Stimulated activated effector memory CD8-positive, alpha-beta T cell treated with anti-CD3 and anti-CD28 coated beads, Interleukin-12 subunit alpha, Interleukin-12 subunit beta, amount 100 ng/mL, for 72 hours (primary cell): ENCODE data around the gene TSKU.
"Not testable (repeated sequence)": the region's sequence is repeated elsewhere in the genome, so short reads cannot be mapped to it uniquely, and the experiment has no call there.

Source experiments
- ATAC-seq: fragments of 150-1000 bp; cut with Tn5 transposase; 2 replicates; pipeline ENCODE4 v1.10.0; 2021
- DNase-seq, 2 donors: peaks; one replicate each; pipeline ENCODE4 v3.0.0; 2021 to 2022; ENCODE audit warnings: low spot score in 2 of 2
- H3K27ac Mint-ChIP-seq: one replicate; pipeline ENCODE4 v1.8.0; 2022; ENCODE audit warnings: mild to moderate bottlenecking, mixed read lengths
- H3K36me3 Mint-ChIP-seq: one replicate; pipeline ENCODE4 v1.8.0; 2022; ENCODE audit warnings: mild to moderate bottlenecking, mixed read lengths
- H3K4me1 Mint-ChIP-seq: one replicate; pipeline ENCODE4 v1.8.0; 2022; ENCODE audit warnings: mixed read lengths
- H3K4me3 Mint-ChIP-seq: one replicate; pipeline ENCODE4 v1.8.0; 2022; ENCODE audit warnings: mild to moderate bottlenecking, mixed read lengths
- H3K9me3 Mint-ChIP-seq: one replicate; pipeline ENCODE4 v1.8.0; 2022; ENCODE audit warnings: mixed read lengths

Gene TSKU

DNA sequence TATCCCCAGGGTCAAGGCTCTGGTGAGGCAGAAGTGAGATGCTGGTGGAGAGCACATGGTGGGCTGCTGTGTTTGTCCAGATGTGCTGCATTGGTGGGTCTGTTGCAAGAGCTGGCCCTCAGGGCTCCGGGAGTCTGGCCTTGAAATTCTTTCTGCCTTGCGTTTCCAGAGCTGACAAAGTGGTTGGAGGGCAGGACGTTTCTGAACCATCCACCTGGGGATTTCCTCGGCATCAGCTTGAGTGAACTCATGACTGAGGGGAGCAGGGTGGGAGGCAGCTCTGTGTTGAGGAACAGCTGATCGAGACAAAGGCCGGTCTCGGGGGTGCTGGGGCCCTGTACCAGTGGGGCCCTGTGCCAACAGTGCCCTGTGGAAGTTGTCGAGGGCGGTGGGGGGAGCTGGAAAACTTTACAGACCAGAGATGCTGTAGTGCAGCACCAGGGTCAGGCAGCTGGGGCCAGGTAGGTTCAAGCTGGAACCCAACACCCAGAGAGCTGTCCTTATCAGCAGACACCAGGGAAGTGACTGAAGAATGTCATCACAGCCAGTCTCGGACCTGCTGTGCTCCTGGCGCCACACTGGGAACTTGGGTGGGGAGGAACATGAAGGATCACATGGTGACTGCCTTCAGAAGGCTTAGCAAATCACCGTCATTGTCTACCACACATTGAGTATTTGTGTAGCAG lies 4.9 kb downstream of the TSKU start:
- no peak for DNase-seq

GRCh38 chr11:76788661-76789442 lies 5.7 kb downstream of the TSKU start:
- DNase-seq (no peak), ATAC-seq (no peak)
- Mint-ChIP-seq H3K36me3 (no peaks in the 10 kb centered on the region), H3K4me1 (peaks cover 30% of the 10 kb centered on the region), H3K27ac (no peak overlapping the region), H3K4me3 (no peak overlapping the region), H3K9me3 (no peaks in the 10 kb centered on the region)

More for the DNA sequence above, 4.9 kb downstream of the TSKU start:
- Mint-ChIP-seq H3K27ac (no peak overlapping the region), H3K36me3 (no peaks in the 10 kb centered on the region), H3K4me1 (peaks cover 31% of the 10 kb centered on the region), H3K4me3 (no peak overlapping the region), H3K9me3 (no peaks in the 10 kb centered on the region)
- ATAC-seq, result no peak

DNA sequence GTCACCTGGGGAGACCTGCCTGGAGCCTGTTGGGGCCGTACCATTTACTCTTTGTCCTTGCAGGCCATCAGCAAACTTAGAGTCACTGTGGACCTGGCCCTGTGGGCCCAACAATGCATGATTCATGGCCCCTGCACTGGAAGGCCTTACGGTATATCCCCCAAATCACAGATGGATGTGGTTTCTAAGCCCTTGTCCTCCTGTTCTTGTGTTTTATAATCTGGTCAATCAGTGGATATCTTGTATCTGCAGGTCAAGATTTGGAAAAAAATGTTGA lies 6.2 kb downstream of the TSKU start:
- Mint-ChIP-seq H3K36me3 (no peaks in the 10 kb centered on the region), H3K9me3 (no peaks in the 10 kb centered on the region), H3K4me1 (peaks cover 30% of the 10 kb centered on the region), H3K4me3 (no peak overlapping the region), H3K27ac (no peak overlapping the region)
- ATAC-seq (no peak), DNase-seq (no peak)

- H3K27ac Mint-ChIP-seq, result no peak overlapping the region
- no peaks in the 10 kb centered on the region for H3K36me3 Mint-ChIP-seq
- no peak for DNase-seq
- no peak overlapping the region for H3K4me3 Mint-ChIP-seq
- H3K9me3 Mint-ChIP-seq, result no peaks in the 10 kb centered on the region
- ATAC-seq, result no peak
- H3K4me1 Mint-ChIP-seq, result peaks cover 22% of the 10 kb centered on the region
Observed at GRCh38 chr11:76790251-76790650, 7.1 kb downstream of the TSKU start.

GRCh38 chr11:76791002-76791770 lies 8.0 kb downstream of the TSKU start:
- not testable (repeated sequence) for H3K36me3 Mint-ChIP-seq, H3K27ac Mint-ChIP-seq, ATAC-seq, H3K9me3 Mint-ChIP-seq, DNase-seq, H3K4me3 Mint-ChIP-seq
- H3K4me1 Mint-ChIP-seq, result peaks cover 18% of the 10 kb centered on the region

- peaks cover 17% of the 10 kb centered on the region for H3K4me1 Mint-ChIP-seq
- DNase-seq (no peak), ATAC-seq (no peak)
- H3K27ac Mint-ChIP-seq, result no peak overlapping the region
- peaks cover 6% of the 10 kb centered on the region for H3K36me3 Mint-ChIP-seq
- H3K4me3 Mint-ChIP-seq, result no peak overlapping the region
- no peaks in the 10 kb centered on the region for H3K9me3 Mint-ChIP-seq
Observed at GRCh38 chr11:76791861-76792260, 8.7 kb downstream of the TSKU start.

- no peaks in the 10 kb centered on the region for H3K9me3 Mint-ChIP-seq
- peaks cover 6% of the 10 kb centered on the region for H3K36me3 Mint-ChIP-seq
Observed at GRCh38 chr11:76792505-76793264, 9.5 kb downstream of the TSKU start.

GRCh38 chr11:76793391-76794291 lies 10.5 kb downstream of the TSKU start:
- Mint-ChIP-seq H3K27ac (no peak overlapping the region), H3K36me3 (peaks cover 14% of the 10 kb centered on the region), H3K4me1 (peaks cover 21% of the 10 kb centered on the region), H3K9me3 (no peaks in the 10 kb centered on the region), H3K4me3 (no peak overlapping the region)
- no peak for DNase-seq
- ATAC-seq, result no peak

More at GRCh38 chr11:76792505-76793264, 9.5 kb downstream of the TSKU start:
- no peak for DNase-seq
- Mint-ChIP-seq H3K4me3 (no peak overlapping the region), H3K4me1 (peaks cover 14% of the 10 kb centered on the region), H3K27ac (no peak overlapping the region)
- no peak for ATAC-seq

GRCh38 chr11:76794371-76795289 lies 11.5 kb downstream of the TSKU start:
- ATAC-seq (no peak), DNase-seq (no peak)
- Mint-ChIP-seq H3K9me3 (no peaks in the 10 kb centered on the region), H3K4me1 (peaks cover 28% of the 10 kb centered on the region), H3K36me3 (peaks cover 16% of the 10 kb centered on the region), H3K27ac (no peak overlapping the region), H3K4me3 (no peak overlapping the region)

DNA sequence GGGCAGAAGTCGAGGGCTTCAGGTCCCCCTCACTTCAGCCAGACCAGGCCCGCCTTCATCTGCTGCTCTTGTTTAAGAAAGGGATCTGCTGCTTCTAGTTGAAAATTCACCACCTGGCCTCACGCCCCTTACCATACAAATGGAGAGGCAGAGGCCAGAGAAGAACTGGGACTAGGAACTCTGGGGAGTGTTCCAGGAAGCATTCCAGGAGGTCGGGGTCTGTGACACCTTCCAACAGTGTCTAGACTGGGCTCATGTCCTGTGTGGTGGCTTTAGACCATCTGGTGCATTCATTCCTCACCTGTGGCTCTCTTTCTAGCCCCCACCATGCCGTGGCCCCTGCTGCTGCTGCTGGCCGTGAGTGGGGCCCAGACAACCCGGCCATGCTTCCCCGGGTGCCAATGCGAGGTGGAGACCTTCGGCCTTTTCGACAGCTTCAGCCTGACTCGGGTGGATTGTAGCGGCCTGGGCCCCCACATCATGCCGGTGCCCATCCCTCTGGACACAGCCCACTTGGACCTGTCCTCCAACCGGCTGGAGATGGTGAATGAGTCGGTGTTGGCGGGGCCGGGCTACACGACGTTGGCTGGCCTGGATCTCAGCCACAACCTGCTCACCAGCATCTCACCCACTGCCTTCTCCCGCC lies 12.3 kb downstream of the TSKU start:
- ATAC-seq (no peak), DNase-seq (no peak)
- Mint-ChIP-seq H3K4me3 (no peak overlapping the region), H3K4me1 (peaks cover 34% of the 10 kb centered on the region), H3K27ac (no peak overlapping the region), H3K9me3 (no peaks in the 10 kb centered on the region), H3K36me3 (peaks cover 22% of the 10 kb centered on the region)

- Mint-ChIP-seq H3K9me3 (no peaks in the 10 kb centered on the region), H3K4me1 (peaks cover 34% of the 10 kb centered on the region), H3K4me3 (no peak overlapping the region), H3K36me3 (peaks cover 22% of the 10 kb centered on the region), H3K27ac (no peak overlapping the region)
- DNase-seq (no peak), ATAC-seq (no peak)
Observed at GRCh38 chr11:76795936-76796441, 12.8 kb downstream of the TSKU start.

DNA sequence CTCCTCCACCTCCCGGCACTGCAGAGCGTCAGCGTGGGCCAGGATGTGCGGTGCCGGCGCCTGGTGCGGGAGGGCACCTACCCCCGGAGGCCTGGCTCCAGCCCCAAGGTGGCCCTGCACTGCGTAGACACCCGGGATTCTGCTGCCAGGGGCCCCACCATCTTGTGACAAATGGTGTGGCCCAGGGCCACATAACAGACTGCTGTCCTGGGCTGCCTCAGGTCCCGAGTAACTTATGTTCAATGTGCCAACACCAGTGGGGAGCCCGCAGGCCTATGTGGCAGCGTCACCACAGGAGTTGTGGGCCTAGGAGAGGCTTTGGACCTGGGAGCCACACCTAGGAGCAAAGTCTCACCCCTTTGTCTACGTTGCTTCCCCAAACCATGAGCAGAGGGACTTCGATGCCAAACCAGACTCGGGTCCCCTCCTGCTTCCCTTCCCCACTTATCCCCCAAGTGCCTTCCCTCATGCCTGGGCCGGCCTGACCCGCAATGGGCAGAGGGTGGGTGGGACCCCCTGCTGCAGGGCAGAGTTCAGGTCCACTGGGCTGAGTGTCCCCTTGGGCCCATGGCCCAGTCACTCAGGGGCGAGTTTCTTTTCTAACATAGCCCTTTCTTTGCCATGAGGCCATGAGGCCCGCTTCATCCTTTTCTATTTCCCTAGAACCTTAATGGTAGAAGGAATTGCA lies 13.5 kb downstream of the TSKU start:
- ATAC-seq, result no peak
- Mint-ChIP-seq H3K27ac (no peak overlapping the region), H3K36me3 (peaks cover 22% of the 10 kb centered on the region), H3K9me3 (no peaks in the 10 kb centered on the region), H3K4me3 (no peak overlapping the region), H3K4me1 (peaks cover 33% of the 10 kb centered on the region)
- no peak for DNase-seq
